ENCODE results near the gene NHLH1. TPM values are rescaled to one million over a fixed set of nuclear protein-coding genes. Genes with fewer than 3 reads are reported as not detected.

Gene NHLH1
- total RNA-seq, 1 donor: not detected

- Histone ChIP-seq H3K4me3 (ENCODE audit: low read length) (no peak overlapping the region), H3K9me3 (ENCODE audit: low read depth, low read length) (no peaks in the 10 kb centered on the region), H3K4me1 (ENCODE audit: insufficient read depth, low read length) (no peaks in the 10 kb centered on the region), H3K27me3 (ENCODE audit: insufficient read depth, low read length) (no peaks in the 10 kb centered on the region)
These were observed 42.0 kb downstream of the NHLH1 start for GRCh38 chr1:160408864-160409263.

DNA sequence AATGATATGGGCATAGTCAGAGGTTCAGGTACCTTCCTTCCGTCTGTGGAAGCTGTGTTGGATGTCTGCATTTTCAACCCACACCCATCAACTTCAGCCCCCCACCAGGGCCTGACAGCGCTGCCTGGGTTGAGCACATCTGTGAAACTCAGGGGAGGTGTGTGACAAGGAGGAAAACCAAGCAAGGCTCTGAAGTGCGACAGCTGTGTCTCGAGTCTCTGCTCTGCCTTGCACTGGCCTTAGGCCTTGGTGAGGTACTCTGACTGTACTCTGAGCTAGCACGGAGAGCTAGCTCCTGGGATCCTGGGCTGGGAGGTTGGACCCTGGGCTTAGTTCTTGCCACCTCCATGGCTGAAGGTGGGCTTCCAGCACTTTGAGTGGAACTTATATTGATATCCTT, 42.6 kb downstream of the NHLH1 start:
- no peaks in the 10 kb centered on the region for H3K4me1 ChIP-seq (ENCODE audit: insufficient read depth, low read length)
- no peak overlapping the region for H3K4me3 ChIP-seq (ENCODE audit: low read length)
- H3K9me3 ChIP-seq (ENCODE audit: low read depth, low read length): no peaks in the 10 kb centered on the region
- H3K27me3 ChIP-seq (ENCODE audit: insufficient read depth, low read length): no peaks in the 10 kb centered on the region

- H3K4me1 ChIP-seq (ENCODE audit: insufficient read depth, low read length): no peaks in the 10 kb centered on the region
- no peaks in the 10 kb centered on the region for H3K9me3 ChIP-seq (ENCODE audit: low read depth, low read length)
These were observed 43.6 kb downstream of the NHLH1 start for GRCh38 chr1:160410406-160411005.

DNA sequence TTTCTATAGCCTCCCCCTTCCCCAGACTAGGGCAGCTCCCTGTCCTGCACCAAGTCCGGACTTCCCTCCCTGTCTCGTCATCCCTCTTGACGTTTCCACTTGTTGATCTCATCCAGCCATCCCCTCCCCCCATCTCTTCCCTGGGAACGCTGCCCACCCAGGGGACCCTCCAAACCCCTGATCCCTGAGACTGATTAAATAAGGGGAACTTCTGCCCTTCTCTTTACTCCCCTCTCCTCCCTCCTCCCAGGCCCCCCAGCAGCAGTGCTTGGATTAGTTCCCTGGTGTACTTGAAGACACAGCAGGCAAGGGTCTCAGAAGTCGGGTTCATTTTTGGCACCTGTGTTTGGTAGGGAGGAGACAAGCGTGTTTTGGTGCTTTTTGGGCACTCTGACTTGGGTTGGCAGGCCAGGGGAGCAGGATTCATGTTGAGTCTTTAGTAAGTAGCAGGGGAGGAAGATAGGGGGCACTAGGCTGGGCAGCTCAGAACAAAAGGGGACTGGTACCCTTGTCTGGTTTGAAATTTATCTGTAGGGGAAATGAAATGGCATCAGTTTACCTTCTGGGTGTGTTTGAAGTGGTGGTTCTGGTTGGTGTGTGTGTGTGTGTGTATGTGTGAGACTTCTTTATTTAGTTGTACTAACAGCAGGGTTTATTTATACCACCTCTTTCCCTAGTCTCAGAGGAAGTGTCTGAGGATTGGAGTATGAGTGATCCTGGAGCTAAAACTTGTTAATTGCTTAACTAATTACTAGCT, 44.6 kb downstream of the NHLH1 start:
- H3K4me1 ChIP-seq (ENCODE audit: insufficient read depth, low read length): no peaks in the 10 kb centered on the region

More at GRCh38 chr1:160410406-160411005, 43.6 kb downstream of the NHLH1 start:
- H3K27me3 ChIP-seq (ENCODE audit: insufficient read depth, low read length): no peaks in the 10 kb centered on the region
- no peak overlapping the region for H3K4me3 ChIP-seq (ENCODE audit: low read length)

DNA sequence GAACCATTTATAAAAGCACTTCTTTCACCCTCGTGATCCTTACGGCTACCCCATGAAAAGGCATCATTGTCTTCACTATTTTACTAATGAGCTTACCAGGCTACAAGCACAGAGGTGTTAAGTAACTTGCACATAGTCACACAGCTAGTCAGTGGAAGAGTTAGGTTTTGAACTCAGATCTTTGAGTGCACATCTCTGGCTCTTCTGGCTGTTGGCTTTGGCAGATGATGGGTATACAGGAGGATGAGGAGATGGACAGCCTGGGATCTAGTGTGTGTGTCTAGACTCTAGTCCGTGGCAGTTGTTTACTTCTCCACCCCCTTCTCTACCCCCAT, 45.1 kb downstream of the NHLH1 start:
- no peaks in the 10 kb centered on the region for H3K9me3 ChIP-seq (ENCODE audit: low read depth, low read length)
- no peaks in the 10 kb centered on the region for H3K4me1 ChIP-seq (ENCODE audit: insufficient read depth, low read length)
- H3K4me3 ChIP-seq (ENCODE audit: low read length): no peak overlapping the region
- H3K27me3 ChIP-seq (ENCODE audit: insufficient read depth, low read length): no peaks in the 10 kb centered on the region

More for the DNA sequence above, 44.6 kb downstream of the NHLH1 start:
- no peaks in the 10 kb centered on the region for H3K27me3 ChIP-seq (ENCODE audit: insufficient read depth, low read length)
- H3K9me3 ChIP-seq (ENCODE audit: low read depth, low read length): no peaks in the 10 kb centered on the region
- H3K4me3 ChIP-seq (ENCODE audit: low read length): no peak overlapping the region

DNA sequence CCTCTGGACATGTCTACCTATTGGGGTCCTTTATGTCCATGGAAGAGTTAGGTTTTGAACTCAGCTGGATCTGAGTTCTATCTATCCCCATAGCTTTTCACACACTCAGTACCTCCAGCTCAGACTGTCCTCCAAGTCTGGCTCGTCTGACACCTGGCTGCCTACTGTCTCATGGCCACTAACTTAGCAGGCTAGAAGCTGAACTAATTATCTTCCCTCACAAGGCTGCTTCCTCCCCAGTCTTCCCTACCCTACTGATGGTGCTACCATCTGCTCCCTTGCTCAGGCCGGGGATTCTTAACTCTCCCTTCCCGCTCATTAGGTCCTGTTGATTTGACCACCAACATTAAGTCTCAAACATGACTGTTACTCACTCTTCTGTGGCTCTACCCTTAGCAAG, 46.8 kb downstream of the NHLH1 start:
- Histone ChIP-seq H3K4me3 (ENCODE audit: low read length) (no peak overlapping the region), H3K27me3 (ENCODE audit: insufficient read depth, low read length) (no peaks in the 10 kb centered on the region), H3K9me3 (ENCODE audit: low read depth, low read length) (no peaks in the 10 kb centered on the region), H3K4me1 (ENCODE audit: insufficient read depth, low read length) (no peaks in the 10 kb centered on the region)

GRCh38 chr1:160414881-160415280, 48.0 kb downstream of the NHLH1 start:
- H3K9me3 ChIP-seq (ENCODE audit: low read depth, low read length): no peaks in the 10 kb centered on the region
- no peaks in the 10 kb centered on the region for H3K4me1 ChIP-seq (ENCODE audit: insufficient read depth, low read length)
- H3K4me3 ChIP-seq (ENCODE audit: low read length): no peak overlapping the region
- H3K27me3 ChIP-seq (ENCODE audit: insufficient read depth, low read length): no peaks in the 10 kb centered on the region

GRCh38 chr1:160415696-160416290, 48.9 kb downstream of the NHLH1 start:
- Histone ChIP-seq H3K4me3 (ENCODE audit: low read length) (no peak overlapping the region), H3K9me3 (ENCODE audit: low read depth, low read length) (no peaks in the 10 kb centered on the region), H3K4me1 (ENCODE audit: insufficient read depth, low read length) (no peaks in the 10 kb centered on the region), H3K27me3 (ENCODE audit: insufficient read depth, low read length) (no peaks in the 10 kb centered on the region)

GRCh38 chr1:160416369-160416768, 49.5 kb downstream of the NHLH1 start:
- Histone ChIP-seq H3K4me1 (ENCODE audit: insufficient read depth, low read length) (no peaks in the 10 kb centered on the region), H3K27me3 (ENCODE audit: insufficient read depth, low read length) (no peaks in the 10 kb centered on the region), H3K9me3 (ENCODE audit: low read depth, low read length) (no peaks in the 10 kb centered on the region), H3K4me3 (ENCODE audit: low read length) (no peak overlapping the region)

DNA sequence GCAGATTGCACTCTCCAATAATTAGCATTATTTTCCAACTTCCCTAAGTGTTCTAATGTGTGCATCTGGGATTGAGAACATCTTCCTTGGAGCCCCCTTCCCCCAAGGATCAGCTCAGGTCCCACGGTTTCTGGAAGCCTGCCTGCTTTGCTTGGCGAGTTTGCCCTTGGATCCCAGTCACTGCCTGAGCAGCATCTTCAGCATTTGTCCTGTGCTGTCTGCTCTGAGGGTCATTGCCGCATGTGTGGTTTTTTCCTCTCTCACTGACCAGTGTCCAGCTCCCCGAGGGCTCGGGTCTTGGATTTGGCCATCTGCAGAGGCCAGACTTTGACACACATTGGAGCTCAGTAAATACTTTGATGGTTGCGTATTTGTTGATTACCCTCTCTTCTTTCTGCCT, 51.6 kb downstream of the NHLH1 start:
- Histone ChIP-seq H3K9me3 (ENCODE audit: low read depth, low read length) (no peaks in the 10 kb centered on the region), H3K4me3 (ENCODE audit: low read length) (no peak overlapping the region), H3K27me3 (ENCODE audit: insufficient read depth, low read length) (no peaks in the 10 kb centered on the region), H3K4me1 (ENCODE audit: insufficient read depth, low read length) (no peaks in the 10 kb centered on the region)

DNA sequence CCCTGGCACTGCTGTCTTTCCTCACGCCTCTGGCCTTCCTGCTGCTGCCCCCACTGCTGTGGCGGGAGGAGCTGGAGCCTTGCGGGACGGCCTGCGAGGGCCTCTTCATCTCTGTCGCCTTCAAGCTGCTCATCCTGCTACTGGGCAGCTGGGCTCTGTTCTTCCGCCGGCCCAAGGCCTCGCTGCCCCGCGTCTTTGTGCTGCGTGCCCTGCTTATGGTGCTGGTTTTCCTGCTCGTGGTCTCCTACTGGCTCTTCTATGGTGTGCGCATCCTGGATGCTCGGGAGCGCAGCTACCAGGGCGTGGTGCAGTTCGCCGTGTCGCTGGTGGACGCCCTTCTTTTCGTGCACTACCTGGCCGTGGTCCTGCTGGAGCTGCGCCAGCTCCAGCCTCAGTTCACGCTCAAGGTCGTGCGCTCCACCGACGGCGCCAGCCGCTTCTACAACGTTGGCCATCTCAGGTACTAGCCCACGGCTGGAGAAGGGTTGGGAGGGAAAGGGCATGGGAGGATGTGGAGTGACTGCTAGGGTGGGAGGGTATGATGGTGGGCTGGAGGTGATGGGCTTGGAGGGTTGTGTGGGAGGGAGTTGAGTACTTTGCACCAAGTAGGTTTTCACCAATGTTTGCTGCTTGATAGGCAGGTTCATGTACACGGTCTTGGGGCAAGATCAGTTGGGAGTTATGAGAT, 52.4 kb downstream of the NHLH1 start:
- Histone ChIP-seq H3K4me3 (ENCODE audit: low read length) (no peak overlapping the region), H3K4me1 (ENCODE audit: insufficient read depth, low read length) (no peaks in the 10 kb centered on the region), H3K9me3 (ENCODE audit: low read depth, low read length) (no peaks in the 10 kb centered on the region), H3K27me3 (ENCODE audit: insufficient read depth, low read length) (no peaks in the 10 kb centered on the region)

- Histone ChIP-seq H3K4me1 (ENCODE audit: insufficient read depth, low read length) (no peaks in the 10 kb centered on the region), H3K9me3 (ENCODE audit: low read depth, low read length) (no peaks in the 10 kb centered on the region), H3K27me3 (ENCODE audit: insufficient read depth, low read length) (no peaks in the 10 kb centered on the region), H3K4me3 (ENCODE audit: low read length) (no peak overlapping the region)
These were observed 52.9 kb downstream of the NHLH1 start for GRCh38 chr1:160419838-160420169.

DNA sequence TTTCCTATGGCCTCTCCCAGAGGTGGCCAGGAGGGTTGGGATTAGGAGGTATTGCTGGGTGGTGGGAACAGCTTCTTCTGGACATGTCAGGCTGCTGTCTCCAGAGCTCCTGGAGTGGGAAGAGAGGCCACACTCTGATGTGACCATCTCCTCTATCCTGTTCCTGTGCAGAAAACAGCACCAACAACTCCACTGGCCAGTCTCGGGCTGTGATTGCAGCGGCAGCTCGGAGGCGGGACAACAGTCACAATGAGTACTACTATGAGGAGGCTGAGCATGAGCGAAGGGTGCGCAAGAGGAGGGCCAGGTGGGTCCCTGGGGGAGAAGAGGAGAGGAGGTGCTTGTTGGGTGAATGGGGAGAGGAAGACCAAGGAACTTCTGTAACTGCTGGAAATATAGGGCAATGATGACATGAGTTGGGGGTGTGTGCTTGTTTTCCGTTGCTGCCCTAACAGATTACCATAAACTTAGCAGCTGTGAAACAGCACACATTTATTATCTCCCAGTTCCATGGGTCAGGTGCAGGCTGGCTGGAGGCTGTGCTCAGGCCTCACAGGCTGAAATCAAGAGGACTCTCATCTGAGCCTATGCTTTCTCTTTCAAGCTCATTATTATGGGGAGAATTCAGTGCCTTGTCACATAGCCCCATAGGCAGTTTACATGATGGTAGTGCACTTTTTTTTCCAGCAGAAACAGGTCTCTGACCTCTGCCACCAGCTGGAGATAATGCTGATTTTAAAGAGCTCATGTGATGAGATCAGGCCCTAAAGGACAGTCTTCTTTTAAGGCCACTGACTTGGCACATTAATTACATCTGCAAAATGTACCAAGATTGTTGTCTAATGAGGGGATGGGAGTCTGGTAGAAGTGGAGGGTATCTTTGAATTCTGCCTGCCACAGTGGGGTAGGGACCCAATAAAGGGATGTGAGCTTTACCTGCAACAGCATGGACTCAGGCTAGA, 54.3 kb downstream of the NHLH1 start:
- H3K9me3 ChIP-seq (ENCODE audit: low read depth, low read length): no peaks in the 10 kb centered on the region
- H3K4me1 ChIP-seq (ENCODE audit: insufficient read depth, low read length): no peaks in the 10 kb centered on the region
- no peak overlapping the region for H3K4me3 ChIP-seq (ENCODE audit: low read length)
- H3K27me3 ChIP-seq (ENCODE audit: insufficient read depth, low read length): no peaks in the 10 kb centered on the region

DNA sequence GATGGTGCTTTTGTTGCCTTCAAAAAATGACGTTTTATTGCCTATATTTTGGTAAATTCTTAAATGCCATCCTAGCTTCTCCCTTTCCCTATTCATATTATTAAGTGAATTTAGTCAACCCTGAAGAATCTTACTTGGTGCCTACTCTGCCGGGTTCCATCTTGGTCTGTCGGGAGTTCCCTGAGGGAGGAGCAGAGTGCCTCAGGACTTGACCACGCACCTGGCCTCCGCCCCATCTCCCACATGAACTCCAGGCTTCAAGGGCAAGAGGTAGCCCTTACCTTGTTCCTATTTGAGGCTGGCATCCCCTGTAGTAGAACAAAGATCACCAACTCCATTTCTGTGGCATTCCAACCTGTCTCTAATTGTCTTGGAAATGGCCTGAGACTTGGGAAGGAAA, 55.0 kb downstream of the NHLH1 start:
- H3K27me3 ChIP-seq (ENCODE audit: insufficient read depth, low read length): no peaks in the 10 kb centered on the region
- H3K4me1 ChIP-seq (ENCODE audit: insufficient read depth, low read length): no peaks in the 10 kb centered on the region
- no peaks in the 10 kb centered on the region for H3K9me3 ChIP-seq (ENCODE audit: low read depth, low read length)
- H3K4me3 ChIP-seq (ENCODE audit: low read length): no peak overlapping the region

Data from mononuclear cell (primary cell).